Stimulated activated CD8-positive, alpha-beta memory T cell treated with anti-CD3 and anti-CD28 coated beads, Interleukin-15, amount 100 ng/mL, for 24 hours (primary cell): ENCODE measurements around the gene HEATR5B.
A peak's percentile ranks its signal among the peaks of the same experiment; 100 is the strongest.
"Not testable (repeated sequence)": the region's sequence is repeated elsewhere in the genome, so short reads cannot be mapped to it uniquely, and the experiment has no call there.

ENCODE experiments used
- DNase-seq: peaks from one replicate; pipeline ENCODE4 v3.0.0-alpha.2; 2020; ENCODE audit warnings: low read depth

HEATR5B gene

DNA sequence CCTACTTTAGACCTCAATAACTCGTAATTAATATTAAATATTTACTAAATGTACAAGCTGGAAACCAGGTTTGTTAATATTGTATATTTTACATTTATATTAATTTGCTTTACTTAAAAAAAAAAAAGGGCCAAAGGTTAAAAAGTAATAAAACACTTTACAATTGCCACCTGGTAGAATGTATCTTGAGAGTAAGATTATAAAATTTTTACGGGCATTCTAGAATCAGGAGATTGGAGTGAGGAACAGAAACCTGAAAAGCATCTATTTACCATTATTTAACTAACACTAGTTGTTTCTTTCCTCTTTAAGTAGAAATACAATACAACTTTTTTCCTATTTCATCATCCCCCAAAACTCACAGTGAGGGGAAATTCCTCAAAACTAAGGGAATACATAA, 102.3 kb downstream of the HEATR5B start:
- no peak for DNase-seq

DNA sequence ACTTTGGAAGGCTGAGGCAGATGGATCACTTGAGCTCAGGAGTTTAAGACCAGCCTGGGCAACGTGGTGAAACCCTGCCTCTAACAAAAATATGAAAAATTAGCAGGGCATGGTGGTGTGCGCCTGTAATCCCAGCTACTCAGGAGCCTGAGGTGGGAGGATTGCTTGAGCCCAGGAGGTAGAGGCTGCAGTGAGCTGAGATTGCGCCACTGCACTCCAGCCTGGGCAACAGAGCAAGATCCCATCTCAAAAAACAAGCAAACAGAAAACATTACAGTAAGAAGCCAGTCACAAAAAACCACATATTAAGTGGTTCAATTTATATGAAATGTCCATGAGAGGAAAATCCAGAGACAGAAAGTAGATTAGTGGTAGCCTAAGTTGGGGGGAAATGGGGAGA, 105.2 kb downstream of the HEATR5B start:
- not testable (repeated sequence) for DNase-seq

DNA sequence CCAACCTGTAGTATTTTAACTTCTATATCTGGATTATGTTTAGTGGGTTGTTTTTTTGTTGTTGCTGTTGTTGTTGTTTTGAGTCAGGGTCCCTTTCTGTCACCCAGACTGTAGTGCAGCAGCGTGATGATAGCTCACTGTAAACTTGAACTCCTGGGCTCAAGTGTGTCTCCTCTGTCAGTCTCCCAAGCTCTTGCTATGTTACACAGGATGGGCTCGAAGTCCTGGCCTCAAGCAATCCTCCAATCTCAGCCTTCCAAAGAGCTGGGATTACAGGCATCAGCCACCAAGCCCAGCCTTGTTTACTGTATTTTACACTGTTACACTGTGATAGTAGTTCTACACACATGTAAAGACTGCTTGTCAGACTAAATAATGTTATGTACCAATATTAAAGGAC, 108.1 kb downstream of the HEATR5B start:
- no peak for DNase-seq

DNA sequence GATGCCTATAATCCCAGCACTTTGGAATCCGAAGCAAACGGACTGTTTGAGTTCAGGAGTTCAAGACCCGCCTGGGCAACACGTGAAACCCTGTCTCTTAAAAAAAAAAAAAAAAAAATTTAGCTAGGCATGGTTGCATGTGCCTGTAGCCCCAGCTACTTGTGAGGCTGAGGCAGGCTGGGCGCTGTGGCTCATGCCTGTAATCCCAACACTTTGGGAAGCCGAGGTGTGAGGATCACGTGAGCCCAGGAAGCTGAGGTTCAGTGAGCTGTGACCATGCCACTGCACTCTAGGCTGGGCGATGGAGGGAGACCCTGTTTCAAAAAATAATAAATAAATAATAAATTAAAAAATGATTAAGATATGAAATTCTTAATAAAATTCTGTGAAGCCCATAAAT, 108.9 kb downstream of the HEATR5B start:
- no peak for DNase-seq

DNA sequence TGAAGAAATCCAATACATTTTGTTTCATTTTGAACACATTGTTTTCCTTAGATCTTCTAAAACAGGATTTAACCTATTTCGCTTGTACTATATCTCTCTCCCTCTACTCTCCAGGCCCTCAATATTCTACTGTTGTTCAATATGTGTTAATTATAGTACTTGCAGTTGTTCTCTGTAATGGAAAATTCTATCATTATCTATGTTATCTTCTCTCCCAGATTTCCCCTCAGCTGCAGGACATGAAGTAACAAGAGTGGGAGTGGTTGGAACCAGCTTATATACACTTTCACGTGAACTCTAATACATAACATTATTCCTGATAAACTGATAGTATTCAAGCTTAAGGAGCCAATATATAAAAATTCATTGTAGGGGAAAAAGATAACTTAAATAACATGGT, 110.9 kb downstream of the HEATR5B start:
- no peak for DNase-seq

DNA sequence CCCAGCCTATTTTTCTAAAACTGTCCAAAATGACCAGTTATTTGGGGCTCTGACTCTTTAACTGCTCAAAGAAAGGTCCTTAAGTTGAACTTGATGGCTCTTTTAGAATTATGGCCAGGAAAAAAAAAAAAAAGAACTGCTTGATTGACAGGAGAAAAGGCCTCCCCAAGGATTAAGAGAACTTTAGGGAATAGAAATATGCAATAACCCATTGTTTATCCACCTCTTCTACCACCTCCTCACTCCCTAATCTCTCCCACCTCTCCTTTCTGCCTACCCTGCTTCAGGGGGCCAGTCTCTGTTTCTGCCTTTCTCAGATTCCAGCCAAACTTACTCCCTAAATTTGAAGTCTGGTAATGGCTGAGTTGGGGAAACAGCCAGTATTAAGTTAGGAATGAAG, 112.2 kb downstream of the HEATR5B start:
- DNase-seq: no peak

DNA sequence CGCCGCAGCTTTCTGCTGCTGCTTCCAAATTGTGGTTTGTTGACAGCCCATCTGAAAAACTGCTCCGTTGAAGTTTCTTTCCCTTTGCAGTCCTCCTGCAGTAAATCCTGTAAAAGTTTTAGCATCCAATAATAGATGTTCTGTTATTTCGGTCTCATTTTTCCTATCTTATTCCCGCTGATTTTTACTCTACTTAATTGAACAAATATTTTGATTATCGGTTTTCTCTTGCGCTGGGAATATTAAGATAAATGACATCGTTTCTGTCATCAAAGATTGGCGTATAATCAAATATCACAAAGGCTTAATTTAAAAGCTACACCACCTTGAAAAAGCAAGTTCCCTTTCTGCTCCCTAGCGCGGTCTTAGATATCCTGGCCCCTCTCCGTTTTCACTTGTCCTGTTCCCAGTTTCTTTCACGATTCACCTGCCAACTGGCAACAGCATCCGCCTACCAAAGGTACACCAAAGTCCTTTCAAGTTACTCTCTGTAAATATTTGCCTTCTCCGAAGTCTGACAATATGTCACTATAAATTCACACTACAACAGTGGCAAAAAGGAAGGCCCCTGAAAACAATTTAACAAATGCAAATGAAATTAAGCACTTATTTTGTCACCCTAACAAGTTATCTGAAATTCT, 116.8 kb downstream of the HEATR5B start:
- DNase-seq: no peak

DNA sequence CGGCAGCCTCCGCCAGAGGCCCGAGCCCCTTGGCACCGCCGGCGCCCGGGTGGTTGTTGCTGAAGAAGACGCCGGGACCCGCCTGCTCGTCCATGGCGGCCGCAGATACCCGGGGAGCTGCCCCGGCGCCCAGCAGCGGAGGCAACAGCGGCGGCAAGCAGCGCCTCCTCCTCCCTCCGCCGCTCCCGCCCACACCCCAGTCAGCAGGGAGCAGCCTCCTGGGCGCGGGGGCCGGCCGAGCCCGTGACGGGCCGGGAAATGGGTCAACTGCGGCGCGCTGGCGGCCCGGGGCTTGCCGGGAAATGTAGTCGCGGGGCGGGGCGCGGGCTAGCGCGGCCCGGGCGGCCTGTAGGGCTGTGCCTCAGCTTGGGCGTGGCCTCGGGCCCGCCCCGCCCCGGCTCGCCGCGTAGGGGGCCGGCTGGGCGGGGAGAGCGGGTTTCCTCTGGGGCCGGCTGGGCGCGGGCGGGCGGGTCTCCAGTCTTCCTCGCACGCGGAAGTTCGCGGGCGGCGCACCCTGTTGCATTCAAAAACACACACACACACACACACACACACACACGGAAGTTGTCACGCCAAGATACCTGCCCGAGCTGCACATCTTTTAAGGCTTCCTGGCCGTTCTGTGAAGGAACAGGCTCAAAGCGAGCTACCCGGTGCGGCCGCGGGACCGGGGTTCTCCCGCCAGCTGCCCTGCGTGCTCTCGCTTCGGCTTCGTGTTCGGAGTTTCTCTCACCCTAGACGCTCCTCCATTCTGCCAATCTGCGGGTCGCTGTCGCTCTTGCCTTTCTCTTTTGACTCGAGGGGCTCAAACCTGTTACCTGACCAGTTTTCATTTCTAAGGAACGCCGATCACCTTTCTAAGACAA, 117.6 kb downstream of the HEATR5B start, which contains the start of gene STRN:
Gene STRN, minus strand, starts transcription at position 167 of the 866 bp plus-strand sequence. Its CDS starts 73 bp downstream, at position 94.
- DNase-seq: peak; percentile 91

DNA sequence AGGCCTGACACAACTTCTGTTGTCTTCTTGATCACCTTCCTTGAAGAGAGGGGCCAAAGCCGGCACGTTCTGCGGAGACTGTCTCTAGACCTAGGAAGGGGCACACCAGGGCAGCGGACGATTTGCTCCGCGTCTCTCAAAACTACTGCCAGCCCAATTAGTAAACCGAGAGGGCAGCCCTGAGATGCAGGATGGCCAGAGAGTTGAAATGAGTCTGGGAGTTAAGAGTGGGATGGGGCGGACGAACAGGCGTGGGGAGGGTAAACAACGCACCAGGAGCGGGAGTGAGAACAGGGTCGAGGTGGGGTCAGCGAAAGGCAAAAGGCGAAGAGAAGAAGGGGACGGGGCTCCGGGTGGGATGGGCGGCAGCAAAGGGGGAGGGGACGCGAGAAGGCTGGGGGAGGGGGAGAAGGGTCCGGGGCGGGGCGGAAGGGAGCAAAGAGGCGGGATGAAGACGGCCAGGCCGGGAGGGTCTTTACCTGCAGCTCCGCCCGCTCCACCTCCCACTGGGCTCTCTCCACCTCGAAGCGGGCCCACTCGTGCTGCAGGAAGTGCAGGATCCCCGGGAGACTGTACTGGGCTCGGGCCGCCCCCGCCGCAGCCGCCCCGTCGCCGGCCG, 118.3 kb downstream of the HEATR5B start:
- no peak for DNase-seq

DNA sequence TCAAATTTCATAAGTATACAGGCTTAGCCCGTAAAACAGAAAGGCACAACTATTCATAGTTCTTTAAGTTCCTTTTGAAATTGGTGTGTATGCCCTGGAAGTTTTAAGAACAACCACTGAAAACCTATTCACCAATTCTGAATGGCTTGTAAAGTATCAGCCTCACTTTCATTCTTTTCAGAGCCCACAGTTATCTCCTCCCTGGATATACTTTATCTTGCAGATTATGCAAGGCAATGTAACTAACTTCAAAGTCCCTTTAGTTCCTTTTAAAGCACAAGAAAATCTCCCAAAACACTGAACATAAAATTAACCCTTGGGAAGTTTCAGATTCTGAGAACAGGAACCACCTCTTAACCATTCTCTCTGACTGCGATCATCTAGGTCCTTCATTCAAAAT, 119.0 kb downstream of the HEATR5B start:
- no peak for DNase-seq

DNA sequence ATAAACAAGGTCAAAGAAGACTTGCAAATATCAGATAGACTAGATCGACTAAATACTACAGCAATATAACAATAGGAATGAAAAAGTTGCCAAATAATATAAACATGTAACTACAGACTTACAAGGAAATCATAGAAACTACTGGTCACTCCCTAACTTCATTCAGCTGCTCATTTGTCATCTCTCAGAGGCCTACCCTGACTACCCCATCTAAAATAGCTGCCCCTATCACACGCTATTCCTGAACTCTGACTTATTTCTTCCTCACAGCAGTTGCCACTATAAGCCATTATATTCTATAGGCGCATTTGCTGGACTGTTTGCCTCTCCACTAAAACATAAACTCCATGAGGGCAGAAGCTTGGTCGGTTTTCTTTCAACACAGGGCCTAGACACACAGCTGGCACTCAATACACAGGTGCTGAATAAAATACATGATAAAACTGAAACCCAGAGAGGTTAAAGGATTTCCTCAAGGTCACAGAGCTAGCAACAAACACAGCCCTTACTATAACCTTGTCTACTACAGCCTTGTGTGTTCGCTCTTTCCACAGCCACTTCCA, 119.6 kb downstream of the HEATR5B start:
- DNase-seq: no peak

DNA sequence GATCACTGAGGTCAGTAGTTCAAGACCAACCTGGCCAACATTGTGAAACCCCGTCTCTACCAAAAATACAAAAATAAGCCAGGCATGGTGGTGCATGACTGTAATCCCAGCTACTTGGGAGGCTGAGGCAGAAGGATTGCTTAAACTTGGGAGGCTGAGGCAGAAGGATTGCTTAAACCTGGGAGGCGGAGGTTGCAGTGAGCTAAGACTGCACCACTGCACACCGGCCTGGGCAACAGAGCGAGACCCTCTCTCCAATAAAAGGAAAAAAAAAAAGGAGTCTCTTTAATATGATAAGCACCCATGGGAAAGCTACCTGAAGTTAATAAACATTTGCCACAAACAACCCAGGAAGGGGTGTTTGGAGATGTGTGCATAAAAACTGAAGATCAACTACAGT, 120.4 kb downstream of the HEATR5B start:
- DNase-seq: no peak

DNA sequence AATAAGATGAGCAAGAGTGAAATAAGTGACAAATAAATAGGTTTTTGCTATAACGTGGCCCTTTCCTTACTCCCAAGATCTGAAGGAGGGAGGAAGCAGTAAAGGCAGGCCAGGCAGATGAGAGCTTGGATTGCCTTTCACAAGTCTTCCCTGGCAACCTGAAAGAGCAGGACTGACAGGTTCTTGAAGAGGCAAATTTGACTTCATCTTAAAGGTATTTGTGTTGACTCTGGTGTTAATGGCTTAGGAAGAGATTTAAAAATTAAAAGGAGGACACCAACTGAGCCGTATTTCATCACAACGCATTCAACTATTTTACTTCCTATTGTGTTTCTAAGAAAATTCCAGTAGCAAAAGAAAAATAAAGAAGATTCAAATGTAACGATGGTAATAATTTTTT, 121.1 kb downstream of the HEATR5B start:
- DNase-seq: no peak

DNA sequence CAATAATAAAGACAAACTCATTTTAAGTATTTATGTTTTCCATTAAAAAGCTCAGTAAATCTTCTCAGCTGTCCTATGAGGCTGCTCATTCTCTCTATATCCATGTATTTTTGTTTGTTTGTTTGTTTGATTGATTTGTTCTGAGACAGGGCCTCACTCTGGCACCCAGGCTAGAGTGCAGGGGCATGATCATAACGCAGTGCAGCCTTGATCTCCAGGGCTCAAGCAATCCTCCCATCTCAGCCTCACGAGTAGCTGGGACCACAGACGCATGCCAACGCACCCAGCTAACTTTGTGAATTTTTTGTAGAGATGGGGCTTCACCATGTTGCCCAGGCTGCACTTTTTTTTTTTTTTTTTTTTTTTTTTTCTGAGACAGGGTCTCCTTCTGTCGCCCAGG, 123.4 kb downstream of the HEATR5B start:
- no peak for DNase-seq

DNA sequence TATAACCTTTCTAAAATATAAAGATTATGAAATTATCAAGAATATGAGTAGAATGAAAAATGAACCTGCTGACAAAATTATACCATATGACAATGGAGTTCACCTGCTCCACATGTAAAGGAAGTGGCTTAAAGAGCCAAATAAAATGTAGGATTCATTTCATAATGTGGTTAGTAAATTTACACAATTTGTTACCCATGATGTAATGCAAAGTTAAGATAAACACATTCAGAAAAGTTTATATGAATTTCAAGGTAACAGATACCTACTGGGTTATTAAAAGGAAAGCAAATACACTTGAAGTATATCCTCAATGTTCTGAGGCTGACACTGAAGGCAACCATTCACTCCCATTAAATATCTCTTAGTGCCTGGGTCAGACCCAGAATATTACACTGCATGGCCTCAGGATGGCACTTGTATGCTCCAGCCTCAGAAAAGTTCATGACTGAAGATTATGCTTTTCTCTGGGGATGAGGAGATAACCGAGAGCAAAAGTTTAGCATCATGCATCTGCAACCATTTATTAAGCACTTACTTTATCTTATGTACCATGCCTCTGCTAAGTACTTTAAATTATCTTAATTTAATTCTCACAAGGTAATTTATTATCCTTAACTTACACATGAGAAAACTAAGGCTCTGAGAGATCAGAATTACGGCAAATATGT, 124.0 kb downstream of the HEATR5B start:
- DNase-seq: no peak

DNA sequence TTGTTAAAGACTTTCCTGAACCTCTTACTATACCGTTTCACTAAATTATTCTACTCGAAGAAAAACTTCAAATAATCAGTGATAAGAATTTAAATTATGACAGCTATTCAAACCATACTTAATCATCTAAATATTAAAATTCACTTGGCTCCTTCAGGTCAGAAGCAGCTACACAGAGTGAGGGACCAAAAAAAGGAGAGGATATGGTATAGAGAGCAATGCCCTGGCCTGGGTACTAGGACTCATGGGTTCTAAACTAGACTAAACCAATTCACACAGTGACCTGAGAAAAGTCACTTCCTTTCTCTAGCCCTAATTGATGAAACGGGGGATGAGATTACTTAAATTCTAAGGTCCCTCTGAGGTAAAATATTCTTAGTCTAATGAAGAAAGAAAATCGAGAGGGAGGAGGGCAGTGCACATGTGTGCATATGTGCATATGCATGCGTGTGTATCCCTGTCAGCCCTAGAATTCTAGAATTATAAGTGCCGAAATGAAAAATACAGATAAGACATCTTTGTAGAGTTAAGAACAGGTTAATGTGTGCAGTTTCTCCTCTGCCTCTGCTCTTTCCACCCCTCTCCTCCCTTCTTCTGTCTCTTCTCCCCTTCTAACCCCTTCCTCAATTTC, 129.1 kb downstream of the HEATR5B start:
- DNase-seq: no peak

DNA sequence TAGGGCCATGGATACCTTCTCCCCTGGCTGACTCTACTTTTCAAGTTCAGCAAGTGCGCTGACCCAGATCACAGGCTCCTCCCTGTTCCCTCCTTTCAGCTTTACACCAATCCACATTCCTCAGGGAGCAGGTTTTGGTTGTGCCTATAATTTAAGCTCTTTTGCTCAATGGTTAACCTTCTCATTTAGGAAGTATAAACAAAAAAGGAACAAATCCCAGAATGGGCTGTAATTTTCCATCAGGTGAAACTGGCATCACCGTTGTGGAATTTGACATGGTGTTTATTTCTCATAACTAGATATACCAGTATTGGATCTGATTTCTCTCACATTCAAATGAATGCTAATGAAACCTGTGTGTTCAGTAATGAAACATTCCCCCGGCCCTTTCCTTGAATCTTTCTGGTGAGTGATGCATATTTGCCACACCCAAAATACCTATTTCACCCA, 131.4 kb downstream of the HEATR5B start:
- DNase-seq: no peak

DNA sequence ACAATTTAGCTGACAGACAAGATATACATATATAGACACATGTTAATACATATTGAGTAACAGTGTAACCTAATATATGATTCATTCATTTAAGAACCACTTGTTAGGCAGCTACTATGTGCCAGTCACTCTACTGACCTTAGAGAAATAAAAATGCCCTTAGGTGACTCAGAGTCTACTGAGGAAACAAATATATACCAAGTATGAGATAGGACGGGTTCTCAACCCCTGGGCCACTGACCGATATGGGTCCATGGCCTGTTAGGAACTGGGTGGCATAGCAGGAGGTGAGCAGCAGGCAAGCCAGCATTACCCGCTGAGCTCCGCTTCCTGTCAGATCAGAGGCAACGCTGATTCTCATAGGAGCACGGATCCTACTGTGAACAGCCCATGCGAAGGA, 132.6 kb downstream of the HEATR5B start:
- no peak for DNase-seq

DNA sequence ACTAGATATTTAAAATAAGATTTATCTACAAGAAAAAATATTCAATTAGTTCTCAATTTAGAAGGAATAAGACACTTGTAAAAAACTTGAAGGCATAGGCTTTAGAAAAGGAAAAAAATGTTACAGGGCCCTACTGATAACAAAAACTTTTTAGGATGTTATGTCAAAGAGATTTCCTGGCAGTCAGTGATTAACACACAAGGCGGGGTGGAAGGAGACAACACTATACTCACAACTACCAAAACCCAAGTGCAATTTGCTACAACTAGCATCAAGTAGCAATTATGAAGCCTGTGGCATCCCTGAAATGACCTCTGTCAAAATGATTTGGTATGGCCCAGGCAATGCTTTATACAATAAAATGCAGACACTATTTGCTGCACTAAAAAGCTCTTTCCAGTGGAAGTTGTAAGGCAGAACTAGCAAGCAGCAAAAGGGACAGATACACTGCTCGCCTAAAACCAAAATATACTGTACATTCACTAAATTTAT, 133.1 kb downstream of the HEATR5B start:
- no peak for DNase-seq

DNA sequence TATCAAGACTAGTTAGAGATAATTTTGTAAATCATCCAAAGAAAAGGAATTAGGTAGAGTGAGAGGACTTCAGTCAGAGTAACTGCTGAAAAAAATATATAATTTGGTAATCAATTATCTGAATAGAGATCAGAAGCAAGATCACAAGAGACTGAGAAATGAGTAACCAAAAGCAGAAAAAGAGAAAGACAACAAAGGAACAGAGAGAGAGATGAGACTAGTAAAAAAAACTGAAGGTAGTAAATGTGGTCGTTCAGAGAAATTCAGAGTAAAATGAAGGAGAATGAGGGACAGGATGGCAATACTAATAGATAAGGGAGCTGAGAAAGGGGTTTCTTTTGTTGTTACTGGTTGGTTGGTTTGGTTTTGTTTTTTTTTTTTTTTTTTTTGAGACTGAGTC, 134.3 kb downstream of the HEATR5B start:
- DNase-seq: no peak

DNA sequence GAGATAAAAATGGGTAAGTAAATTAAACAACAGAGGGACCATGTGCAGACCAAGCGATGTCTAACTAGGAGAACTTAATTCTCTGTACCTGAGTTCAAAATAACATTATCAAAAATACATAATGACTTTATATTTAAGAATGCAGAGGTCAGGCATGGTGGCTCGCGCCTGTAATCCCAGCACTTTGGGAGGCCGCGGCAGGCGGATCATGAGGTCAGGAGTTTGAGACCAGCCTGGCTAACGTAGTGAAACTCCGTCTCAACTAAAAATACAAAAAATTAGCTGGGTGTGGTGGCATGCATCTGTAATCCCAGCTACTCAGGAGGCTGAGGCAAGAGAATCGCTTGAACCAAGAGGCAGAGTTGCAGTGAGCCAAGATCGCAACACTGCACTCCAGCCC, 138.9 kb downstream of the HEATR5B start:
- DNase-seq: not testable (repeated sequence)
